CD4-positive, alpha-beta T cell treated with Interleukin-17A for 4 hours (primary cell): ENCODE data around the gene CMTM7.
A peak's percentile ranks its signal among the peaks of the same experiment; 100 is the strongest.
"Not testable (repeated sequence)": the region's sequence is repeated elsewhere in the genome, so short reads cannot be mapped to it uniquely, and the experiment has no call there.

Source experiments
- DNase-seq: peaks from one replicate; pipeline ENCODE4 v3.0.0-alpha.2; 2020; ENCODE audit warnings: mixed read lengths

CMTM7 gene

DNA sequence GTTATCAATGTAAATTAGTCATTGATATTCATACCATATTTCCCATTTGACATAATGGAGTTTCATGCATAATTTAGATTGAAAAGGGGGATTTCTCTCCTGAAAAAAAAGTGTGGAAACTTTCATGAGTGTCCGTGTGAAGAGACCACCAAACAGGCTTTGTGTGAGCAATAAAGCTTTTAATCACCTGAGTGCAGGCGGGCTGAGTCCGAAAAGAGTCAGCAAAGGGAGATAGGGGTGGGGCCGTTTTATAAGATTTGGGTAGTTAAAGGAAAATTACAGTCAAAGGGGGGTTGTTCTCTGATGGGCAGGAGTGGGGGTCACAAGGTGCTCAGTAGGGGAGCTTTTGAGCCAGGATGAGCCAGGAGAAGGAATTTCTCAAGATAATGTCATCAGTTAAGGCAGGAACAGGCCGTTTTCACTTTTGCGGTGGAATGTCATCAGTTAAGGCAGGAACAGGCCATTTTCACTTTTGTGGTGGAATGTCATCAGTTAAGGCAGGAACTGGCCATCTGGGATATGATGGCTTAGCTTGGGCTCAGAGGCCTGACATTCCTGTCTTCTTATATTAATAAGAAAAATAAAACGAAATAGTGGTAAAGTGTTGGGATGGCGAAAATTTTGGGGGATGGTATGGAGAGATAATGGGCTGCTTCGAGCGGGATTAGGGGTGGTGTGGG, 69.3 kb downstream of the CMTM7 start:
- not testable (repeated sequence) for DNase-seq

GRCh38 chr3:32462191-32462986, 70.7 kb downstream of the CMTM7 start:
- DNase-seq = peak; percentile 28

- not testable (repeated sequence) for DNase-seq
Measured at GRCh38 chr3:32463415-32463814, 71.8 kb downstream of the CMTM7 start.

DNA sequence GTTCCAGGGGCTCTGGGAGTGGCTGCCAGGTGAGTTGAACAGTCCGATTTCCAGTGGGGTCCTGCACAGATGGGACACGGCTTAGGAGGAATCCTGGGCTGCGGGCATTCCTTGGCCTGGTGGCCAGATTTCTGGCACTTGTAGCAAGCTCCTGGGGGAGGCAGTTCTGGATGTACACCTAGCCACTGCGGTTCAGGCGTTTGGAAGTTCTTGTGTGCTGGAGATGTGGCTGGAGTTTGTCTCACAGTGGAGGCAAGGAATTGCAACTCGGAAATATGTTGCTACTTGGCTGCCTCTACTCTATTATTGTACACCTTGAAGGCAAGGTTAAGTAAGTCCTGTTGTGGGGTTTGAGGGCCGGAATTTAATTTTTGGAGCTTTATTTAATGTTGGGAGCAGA, 73.1 kb downstream of the CMTM7 start:
- DNase-seq = not testable (repeated sequence)

- DNase-seq = not testable (repeated sequence)
Measured at GRCh38 chr3:32466808-32467207, 75.2 kb downstream of the CMTM7 start.

DNA sequence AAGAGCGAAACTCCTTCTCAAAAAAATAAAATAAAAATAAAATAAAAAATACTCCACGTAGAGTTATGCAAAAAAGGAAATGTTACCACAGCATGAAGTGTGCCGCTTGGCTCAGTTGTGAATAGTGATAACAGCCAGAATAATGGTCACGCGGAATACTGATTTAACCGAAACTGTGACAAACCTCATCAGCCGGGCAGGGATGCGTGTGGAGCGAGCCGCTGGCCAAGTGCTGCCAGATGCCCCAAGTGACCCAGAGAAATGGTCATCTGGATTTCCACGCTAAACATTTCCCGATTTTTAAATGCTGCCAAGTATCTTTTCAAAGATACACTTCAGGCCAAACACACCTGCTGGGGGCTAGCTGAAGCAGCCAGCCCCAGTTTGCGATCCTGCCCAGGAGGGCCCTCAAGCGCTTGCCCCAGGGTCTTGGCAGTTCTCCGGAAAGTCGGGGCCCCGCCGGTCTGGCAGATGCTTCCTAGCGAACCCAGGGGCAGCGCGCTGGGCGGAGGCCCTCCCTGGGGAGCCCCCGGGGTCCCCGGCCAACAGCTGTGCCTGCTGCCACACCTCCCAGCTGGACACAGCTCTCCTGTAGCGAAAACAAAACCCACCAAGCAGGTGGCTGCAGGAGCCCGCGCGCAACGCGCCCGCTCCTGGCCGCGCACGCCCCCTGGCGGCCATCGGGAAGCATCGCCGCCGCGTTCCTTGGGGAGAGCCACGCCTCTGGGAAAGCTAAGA, 75.8 kb downstream of the CMTM7 start:
- peak; percentile 82 for DNase-seq

DNA sequence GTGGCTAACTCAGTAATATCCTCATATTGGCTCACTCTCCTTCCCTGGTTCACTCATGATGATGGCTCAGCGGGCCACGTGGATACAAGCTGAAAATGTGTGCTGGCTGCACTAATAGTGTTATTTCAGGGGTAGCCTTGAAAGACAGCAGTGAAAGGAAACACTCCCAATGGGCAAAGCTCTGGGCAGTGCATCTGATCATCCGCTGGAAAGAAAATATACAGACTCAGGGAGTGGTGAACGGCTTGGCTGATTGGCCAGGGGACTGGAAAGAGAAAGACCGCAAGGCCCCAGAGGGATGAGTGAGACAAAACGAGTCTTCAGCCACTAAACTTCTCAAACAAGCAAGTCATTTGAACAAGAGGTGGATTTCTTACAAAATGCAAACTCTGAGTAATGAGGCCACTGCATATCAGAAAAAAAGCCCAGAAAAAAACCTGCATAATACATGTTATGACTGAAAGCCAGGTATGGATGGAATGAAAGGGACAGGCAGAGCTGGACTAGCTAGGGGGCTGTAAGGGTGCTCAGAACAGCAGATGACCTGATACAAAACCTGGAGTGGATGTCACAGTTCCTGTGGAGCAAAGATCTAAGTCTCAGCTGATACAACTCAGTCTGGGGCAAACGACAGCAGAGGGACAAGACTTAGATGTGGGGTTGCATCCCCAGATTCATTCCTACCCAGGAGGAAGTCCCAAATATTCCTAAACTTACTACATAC, 77.7 kb downstream of the CMTM7 start:
- no peak for DNase-seq

GRCh38 chr3:32470362-32470761, 78.7 kb downstream of the CMTM7 start:
- DNase-seq = no peak

DNA sequence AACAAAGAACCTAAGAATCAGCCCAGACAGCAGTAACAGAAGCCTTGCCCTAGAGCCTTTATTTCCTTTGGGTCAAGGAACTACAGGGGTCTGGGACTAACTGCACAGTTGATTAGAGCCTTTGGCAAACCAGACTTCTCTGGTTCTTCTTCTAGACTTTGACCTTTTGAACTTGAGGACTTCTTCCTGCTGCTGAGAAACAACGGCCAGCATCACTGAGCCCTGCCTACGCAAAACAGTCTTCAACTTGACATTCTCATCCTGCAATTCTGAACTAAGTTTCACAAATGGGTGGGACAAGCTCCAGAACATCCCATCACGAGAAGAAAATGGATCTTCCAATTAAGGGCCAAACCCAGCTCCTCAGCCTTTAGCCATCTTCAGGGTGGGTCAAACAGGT, 79.6 kb downstream of the CMTM7 start:
- no peak for DNase-seq

GRCh38 chr3:32472151-32472550, 80.5 kb downstream of the CMTM7 start:
- not testable (repeated sequence) for DNase-seq

DNA sequence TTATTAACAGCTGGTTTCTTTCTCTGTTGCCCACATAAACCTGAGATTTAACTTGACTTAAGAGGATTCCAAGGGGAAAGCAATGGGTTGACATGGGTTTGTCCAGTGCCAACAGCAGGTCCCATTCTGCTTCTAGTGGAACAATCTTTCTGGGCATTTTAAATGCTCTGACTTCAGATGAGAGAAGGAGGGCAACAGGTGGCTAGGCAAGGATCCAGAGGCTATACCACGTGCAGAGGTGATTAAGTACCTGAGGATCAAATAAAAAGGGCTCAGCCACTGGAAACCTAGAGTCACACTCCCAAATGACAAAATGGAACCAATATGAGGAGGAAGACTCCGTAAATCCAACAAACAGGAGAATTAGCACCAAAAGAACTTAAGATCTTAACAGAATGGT, 82.5 kb downstream of the CMTM7 start:
- DNase-seq = no peak

- no peak for DNase-seq
Measured at GRCh38 chr3:32480604-32481003, 89.0 kb downstream of the CMTM7 start.

DNA sequence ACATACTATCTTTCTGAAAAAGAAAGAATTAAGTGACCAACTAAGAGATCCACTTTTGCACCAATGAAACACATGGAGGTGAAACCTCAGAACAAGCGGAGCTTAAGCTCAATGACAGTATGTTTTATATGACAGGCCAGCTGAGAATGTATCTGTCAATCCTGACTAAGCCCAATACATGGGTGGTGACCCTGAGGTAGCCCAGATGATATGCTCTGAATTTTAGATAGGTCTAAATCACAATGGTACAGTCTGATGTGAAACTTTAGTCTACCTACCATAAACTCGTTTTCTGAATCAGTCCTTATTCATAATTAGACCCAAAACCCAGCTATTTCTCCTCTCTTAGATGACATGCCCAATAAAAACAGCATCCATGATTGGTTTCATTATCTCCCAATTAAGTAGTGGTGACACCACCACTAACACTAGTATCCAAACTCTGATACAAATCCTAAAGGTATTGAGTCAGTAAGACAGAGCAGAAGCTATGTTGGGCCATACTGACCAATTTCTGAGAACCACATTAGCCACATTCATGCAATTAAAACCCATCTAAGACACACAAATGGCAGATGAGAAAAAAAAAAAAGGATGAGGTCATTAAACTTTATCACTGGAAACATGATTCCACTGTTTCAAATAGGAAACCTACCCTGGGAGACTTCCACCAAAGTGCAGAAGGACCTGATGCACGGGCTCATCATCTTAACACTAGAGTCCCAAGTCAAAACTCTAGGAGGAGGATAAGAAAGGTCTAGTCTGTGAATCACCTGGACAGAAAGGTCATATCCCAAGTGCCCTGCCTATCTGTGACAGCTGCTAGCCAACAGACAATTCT, 90.4 kb downstream of the CMTM7 start:
- DNase-seq = no peak

- DNase-seq = no peak
Measured at GRCh38 chr3:32482693-32483092, 91.0 kb downstream of the CMTM7 start.

- no peak for DNase-seq
Measured at GRCh38 chr3:32483772-32484171, 92.1 kb downstream of the CMTM7 start.

DNA sequence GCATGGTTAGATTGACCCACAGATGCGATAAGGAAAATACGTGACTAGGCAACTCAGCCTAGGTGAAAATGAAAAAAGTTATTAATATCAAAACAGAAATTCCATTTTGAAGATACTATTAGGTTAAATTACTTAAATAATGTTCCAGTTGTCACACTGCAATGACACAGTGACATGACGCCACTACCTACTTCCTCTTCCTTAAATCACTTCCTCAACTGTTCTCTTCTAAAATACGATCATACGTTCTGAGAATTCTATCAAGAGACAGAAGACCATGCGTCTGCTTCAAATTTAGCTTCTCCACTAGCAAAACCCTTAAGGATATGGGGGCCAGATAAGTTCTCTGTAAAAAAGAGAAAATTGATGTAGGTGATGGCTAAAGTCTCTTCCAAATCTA, 92.8 kb downstream of the CMTM7 start:
- DNase-seq = no peak

DNA sequence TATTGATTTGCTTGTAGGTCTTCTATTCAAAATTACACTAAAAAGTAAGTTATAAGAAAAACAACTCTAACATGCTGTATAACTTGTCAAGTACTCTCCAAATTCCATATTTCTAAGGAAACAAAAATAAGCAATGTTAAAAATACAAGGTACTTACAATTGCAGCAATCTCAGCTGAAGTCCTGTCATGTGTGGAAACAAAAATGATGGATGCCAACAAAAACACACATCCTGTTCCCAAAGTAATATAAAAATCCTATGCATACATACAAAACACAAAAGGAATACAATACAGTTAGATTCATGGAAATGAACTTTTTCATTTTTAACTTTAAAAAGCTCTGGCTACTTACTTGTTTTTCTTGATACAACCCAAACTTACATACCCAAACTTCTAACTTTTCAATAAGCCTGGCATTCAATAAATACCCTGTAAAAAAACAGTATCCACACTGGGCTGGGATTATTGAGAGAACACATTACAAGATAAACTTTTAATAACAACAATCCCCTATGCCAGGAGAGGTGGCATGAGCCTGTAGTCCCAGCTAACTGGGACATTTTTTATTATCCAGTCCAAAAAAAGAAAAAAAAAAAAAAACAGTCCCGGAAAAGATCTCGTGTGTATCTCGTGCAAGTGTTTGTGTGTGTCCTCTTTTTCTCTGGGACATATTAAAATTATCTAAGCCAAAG, 96.3 kb downstream of the CMTM7 start:
- no peak for DNase-seq

GRCh38 chr3:32488474-32489008, 96.9 kb downstream of the CMTM7 start:
- no peak for DNase-seq

- DNase-seq = no peak
Measured at GRCh38 chr3:32492684-32493436, 101.2 kb downstream of the CMTM7 start.
